GM19238 (cell line): ENCODE data around the gene PRKCE.
"Not testable (repeated sequence)": the region's sequence is repeated elsewhere in the genome, so short reads cannot be mapped to it uniquely, and the experiment has no call there.

ENCODE experiments used
- DNase-seq: peaks from one replicate; pipeline ENCODE4 v3.0.0; 2011; ENCODE audit warnings: low spot score; ENCODE audit not compliant: insufficient read length

The PRKCE gene

DNA sequence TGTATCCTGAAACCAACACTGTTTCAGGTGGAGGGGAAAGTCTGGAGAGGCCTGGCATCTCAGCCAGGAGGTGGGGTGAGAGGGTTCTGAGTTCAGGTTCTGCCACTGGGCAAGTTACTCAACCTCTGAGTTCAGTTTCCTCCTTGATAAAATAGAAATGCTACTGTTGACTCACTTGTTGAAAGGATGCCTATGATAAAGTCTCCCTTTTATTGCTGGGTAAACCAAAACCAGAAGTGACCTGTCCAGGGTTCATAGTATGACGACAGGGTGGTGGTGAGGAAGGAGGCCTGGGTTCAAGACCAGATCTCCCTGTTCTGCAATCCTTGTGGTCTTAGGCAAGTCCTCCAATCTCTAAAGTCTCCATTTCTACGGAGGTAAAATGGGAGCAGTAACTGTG, 232.7 kb downstream of the PRKCE start:
- DNase-seq = no peak

DNA sequence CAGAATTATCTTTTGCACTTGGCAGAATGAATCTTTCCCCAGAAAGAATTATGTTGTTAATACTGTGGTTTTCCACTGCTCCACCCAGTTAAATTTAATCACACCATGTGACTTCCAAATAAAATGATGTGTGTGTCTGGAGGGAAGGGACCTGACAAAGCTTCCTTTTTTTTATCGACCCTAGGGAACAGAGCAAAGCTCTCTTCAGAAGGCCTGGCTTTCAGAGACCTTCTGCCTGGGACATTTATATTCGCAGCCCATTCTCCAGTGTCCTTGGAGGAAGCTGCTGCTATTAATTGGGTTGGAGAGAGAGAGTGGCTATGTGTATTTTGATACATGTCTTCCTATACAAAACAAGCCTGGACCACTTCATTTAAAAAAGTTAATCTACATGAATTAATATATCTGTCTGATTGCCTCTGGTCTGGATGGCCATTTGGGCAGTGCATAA, 233.7 kb downstream of the PRKCE start:
- DNase-seq = no peak

GRCh38 chr2:45886171-45886663, 234.7 kb downstream of the PRKCE start:
- no peak for DNase-seq

- no peak for DNase-seq
Observed at GRCh38 chr2:45888167-45888566, 236.7 kb downstream of the PRKCE start.

DNA sequence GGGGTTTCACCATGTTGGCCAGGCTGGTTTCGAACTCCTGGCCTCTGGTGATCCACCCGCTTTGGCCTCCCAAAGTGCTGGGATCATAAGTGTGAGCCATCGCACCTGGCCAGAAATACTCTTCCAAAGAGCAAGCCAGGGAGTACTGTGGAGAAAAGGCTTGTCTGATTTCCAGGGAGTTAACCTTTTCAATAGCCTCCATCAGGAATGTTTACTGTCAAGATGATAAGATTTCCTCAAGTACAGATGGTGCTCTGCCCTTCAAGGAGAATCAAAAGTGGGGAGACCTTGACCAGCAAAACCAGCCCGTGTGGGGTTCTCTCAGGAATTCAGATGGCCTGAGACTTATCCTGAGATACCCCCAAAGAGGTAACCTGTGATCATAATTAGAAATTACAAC, 237.2 kb downstream of the PRKCE start:
- no peak for DNase-seq

DNA sequence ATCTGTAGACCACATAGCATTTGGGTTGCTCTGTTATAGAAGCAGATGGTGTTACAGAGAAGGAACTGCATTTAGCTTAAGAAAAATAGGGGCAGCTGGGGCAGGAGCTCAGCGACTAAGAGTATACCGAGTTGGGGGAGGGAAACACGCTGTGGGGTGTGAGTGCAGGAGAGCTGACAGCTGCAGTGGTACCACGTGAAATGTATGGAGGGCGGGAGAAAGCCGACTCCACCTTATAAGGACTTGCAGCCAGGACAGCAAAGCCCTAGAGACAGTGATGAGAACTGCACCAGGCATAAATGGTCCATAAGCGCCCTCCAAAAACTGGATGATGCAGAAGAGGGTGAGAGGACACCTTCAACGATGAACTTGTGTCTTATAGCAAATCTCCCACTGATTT, 237.6 kb downstream of the PRKCE start:
- DNase-seq = peak; percentile 68

DNA sequence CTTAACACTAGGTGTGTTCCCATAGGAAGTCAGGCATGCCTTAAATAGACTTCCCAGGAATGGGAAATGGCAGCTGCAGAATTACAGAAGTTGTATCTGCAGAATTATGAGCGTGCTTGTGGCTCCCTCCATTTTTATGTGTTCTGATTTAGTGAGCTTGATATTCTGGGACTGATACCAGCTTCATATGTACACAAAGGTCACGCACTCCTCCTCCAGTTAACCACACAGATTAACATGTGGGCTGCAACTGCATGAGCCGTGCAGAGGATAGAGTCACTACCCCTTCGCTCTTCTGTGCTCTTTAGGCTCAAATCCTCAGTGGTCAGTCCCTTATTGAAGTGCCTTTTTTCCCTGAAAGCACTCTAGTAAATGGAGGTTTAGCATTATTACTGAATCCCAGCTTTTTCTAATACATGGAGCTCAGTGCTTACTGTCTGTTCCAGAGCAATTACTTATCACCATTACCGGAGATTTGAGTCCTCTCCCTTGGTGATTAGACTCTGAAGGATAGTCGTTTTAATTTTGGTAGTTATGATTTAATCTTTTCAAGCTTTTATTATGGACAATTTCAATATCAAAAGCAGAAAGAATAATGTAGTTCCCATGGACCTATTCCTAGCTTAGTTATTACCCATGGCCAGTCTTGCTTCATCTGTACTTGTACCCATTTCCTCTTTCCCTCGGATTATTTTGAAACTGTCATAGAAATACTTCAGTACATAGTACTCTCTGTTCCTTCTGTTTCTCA, 238.3 kb downstream of the PRKCE start:
- no peak for DNase-seq

- DNase-seq = not testable (repeated sequence)
Observed at GRCh38 chr2:45890371-45890646, 238.8 kb downstream of the PRKCE start.

DNA sequence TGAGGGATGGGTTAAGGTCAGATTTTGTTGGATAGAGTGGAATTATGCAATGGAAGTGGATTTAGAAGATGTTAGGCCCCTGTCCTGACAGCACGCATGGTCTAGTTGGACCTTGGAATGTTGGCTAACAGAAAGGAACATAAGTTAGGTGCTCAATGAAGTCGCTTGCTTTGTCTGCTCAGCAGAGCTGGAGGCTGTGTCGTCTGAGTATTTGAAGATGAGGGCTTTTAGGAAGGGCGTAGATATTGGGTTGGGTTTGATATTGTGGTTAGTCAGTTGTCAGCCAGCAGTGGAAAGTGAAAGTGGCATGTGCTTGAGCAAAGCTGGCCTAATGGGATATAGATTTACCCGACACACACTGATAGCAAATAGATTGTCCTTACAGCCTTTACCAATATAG, 239.3 kb downstream of the PRKCE start:
- DNase-seq = no peak

DNA sequence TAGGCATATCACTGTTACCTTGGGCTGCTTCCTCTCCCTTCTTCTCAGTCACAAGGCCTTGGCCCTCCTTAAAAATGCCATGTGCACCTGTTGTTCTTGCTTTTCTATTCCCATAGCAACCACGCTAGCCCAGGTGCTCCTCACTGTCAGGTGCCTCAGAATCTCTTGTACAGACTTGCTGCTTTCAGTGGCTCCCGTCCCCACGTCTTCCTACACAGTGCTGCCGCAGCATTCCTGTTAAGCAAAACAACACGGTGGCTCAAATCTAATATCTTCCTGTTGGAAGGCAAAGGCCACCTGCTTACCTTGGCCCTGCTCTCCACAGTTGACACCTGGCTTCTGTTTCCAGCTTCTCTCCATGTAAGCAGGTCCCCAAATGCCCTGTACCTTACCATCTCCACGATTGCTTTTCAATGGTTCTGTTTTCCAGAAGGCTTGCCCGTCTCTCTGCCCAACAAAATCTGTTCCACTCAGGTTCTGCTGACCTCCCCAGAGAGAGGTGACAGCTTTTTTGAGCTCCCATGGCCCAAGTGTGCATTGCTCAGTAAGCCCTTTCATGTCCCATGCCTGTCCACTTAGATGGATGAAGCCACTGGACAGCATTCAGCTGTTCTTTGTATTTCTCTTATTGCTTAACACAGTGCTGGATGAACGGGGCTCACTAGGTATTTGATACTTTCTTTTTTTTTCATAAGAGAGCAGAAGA, 240.4 kb downstream of the PRKCE start:
- DNase-seq = no peak

GRCh38 chr2:45892425-45892745, 240.9 kb downstream of the PRKCE start:
- DNase-seq = no peak

DNA sequence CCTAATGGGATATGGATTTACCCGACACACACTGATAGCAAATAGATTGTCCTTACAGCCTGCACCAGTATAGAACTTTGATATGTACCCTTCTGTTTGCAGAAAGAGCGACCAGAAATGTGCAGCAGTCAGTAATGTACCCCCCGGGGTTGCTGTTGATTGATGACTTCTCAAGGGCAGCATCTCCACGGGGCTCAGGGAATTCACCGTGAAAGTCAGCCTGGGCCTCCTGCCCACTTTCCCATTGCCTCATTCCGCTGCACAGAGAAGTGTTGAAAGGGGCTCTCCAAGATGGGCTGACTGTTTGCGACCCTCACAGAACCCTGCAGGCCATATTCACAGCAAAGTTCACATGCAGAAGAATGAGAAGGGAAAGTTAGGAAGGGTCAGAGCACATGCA, 241.3 kb downstream of the PRKCE start:
- no peak for DNase-seq

DNA sequence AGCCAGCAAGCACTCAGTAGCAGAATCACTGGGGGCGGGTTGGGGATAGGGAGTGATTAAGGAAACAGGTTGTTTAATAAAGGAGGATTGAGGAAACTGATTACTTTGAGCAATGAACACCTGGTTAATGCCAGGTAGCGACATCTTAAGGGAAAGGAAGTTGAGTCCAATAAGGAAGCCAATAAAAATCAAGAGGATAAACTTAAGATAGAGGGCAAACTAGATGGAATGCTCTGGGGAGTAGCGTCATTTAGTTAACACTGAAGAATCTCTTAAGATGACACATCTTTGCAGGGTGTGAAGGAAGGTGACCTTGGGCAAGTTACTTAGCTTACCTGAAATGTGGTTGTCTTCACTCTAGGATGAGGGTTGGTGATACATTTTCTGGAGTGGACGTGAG, 242.7 kb downstream of the PRKCE start:
- DNase-seq = no peak

GRCh38 chr2:45895241-45895861, 243.9 kb downstream of the PRKCE start:
- DNase-seq = no peak

GRCh38 chr2:45896311-45896710, 244.8 kb downstream of the PRKCE start:
- DNase-seq = no peak

DNA sequence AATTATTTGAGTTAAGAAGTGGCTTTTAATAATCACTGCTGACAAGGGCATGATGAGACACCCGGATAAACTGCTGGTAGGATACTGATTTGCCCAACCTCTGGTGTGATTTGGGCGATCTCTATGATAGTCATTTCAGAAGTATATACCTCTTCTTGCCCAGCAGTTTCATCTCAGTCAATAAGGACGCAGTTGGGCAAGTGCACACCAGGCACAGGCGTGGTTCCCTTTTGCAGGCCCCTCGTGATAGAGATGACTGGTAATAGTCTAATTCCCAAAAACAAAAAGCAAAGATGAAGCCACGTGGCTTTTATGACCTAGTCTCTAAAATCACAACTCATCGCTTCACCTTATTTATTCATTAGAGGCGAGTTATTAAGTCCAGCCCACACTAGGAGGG, 246.4 kb downstream of the PRKCE start:
- no peak for DNase-seq

DNA sequence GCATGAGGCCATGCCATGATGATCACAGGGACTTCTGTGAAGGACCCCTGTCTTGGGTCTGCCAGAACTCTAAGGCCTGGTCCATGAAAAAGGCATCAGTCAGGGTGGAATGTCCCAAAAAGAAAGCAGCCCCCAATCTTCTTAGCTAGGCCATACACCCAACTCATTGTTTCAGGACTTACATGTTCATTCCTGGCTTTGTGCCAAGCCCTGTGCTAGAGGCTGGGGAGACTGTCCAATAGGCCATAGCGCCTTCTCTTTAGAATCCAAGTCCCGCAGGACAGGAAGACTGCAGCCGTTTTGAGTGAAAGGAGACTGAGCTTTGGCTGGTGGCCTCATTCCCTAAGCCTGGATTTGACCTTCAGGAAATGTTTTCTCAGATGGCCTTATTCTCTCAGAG, 247.3 kb downstream of the PRKCE start:
- DNase-seq = no peak

DNA sequence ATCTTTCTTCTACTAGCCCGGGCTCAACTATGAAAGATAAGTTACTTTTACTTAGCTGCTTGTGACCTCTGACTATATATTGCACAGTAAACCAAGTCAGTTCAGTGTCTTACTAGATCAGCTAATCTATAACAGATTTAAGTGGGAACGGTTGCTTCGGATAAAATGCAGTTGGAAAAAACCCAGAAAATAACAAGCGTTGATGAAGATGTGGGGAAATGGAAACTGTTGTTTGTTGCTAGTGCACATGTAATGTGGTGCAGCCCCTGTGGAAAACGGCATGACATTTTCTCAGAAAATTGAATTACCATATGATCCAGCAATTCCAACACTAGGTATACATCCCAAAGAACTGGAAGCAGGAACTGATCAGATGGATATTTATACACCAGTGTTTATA, 248.5 kb downstream of the PRKCE start:
- DNase-seq = no peak

- no peak for DNase-seq
Observed at GRCh38 chr2:45901468-45902032, 250.1 kb downstream of the PRKCE start.

DNA sequence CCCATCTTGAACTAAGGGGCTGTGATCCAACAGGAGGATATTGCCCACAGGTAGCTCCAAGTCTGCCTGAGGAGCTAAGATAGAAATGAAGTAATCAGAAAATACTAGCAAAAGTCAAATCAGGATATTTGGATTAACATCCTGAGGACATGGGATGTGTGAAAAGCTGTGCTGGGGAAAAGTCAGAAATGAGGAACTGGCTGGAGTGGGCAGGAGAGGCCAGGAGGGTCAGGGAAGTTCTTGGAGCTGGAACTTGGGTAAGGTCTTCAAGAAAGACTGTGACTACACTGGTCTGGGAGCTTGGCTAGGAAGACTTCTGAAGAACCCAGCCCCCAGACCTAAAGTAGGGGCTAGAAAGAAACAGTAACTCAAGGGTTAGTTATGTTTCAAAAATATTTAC, 250.9 kb downstream of the PRKCE start:
- DNase-seq = no peak

DNA sequence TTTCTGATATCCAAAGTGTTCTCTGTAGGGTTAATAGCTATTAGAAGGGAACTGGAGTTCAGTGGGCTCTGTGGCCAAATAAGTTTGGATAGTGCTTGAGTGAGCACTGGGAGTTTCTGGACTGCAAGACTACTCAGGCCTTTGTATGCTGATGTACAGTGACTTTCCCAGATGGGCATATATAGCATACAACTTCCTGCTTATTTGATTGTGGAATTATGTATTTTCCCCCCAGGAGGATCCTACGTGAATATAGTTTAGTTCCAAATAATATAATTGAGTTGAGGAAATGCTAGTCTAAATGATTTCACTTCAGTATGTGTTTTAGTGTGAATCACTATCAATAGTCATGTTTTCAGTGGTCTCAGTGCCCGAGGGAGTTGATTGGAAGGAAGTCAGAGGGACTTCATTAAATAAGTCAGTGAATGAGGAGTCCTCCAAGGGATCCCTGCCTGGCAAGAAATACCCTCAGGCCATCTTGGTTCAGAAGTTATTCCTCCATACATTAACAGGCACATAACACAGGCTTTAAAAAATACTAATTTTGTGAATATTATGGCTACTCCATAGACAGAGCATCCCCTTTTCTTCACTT, 251.4 kb downstream of the PRKCE start:
- no peak for DNase-seq
